DND-41 (cell line): ENCODE data around the gene CACNG8.

Experiments
- ATAC-seq: fragments of 200-7000 bp; cut with Tn5 transposase; 3 replicates; pipeline ENCODE4 v1.9.1; 2021; ENCODE audit warnings: low read depth; ENCODE audit not compliant: insufficient read depth
- DNase-seq: peaks from one replicate; pipeline ENCODE4 v3.0.0-alpha.2; 2020
- H2AFZ ChIP-seq: 2 replicates; pipeline ENCODE4 v1.6.0; 2012; ENCODE audit warnings: low read depth, low read length
- H3K27ac ChIP-seq: 2 replicates; pipeline ENCODE4 v1.5.1; 2012; ENCODE audit warnings: low read length, inconsistent platforms
- H3K27me3 ChIP-seq: fragments of 200-600 bp; sonication (generic); 2 replicates; pipeline ENCODE4 v1.6.0; 2012; ENCODE audit warnings: low read length, mild to moderate bottlenecking, inconsistent platforms; ENCODE audit not compliant: insufficient read depth, poor library complexity
- H3K36me3 ChIP-seq: 2 replicates; pipeline ENCODE4 v1.5.1; 2012; ENCODE audit warnings: low read length, inconsistent platforms; ENCODE audit not compliant: insufficient read depth
- H3K4me1 ChIP-seq: 2 replicates; pipeline ENCODE4 v1.5.1; 2012; ENCODE audit warnings: mild to moderate bottlenecking, low read length; ENCODE audit not compliant: insufficient read depth
- H3K4me2 ChIP-seq: 2 replicates; pipeline ENCODE4 v1.6.0; 2012; ENCODE audit warnings: mild to moderate bottlenecking, moderate library complexity, low read length, inconsistent platforms; ENCODE audit not compliant: insufficient read depth
- H3K4me3 ChIP-seq, 2 experiments: fragments of 200-600 bp in 1 of 2; shearing (Covaris generic) in 1 of 2; 2 replicates each; pipeline ENCODE4 v1.5.1; 2012 to 2016; ENCODE audit warnings: inconsistent platforms in 2 of 2, low read length in 2 of 2, mild to moderate bottlenecking in 2 of 2, low read depth in 1 of 2, moderate library complexity in 1 of 2
- H3K79me2 ChIP-seq: 2 replicates; pipeline ENCODE4 v1.6.0; 2012; ENCODE audit warnings: low read length, inconsistent platforms; ENCODE audit not compliant: insufficient read depth
- H3K9ac ChIP-seq: 2 replicates; pipeline ENCODE4 v1.6.0; 2012; ENCODE audit warnings: low read depth, mild to moderate bottlenecking, inconsistent platforms, low read length, moderate library complexity
- H3K9me3 ChIP-seq: 2 replicates; pipeline ENCODE4 v1.5.1; 2012; ENCODE audit warnings: low read length, moderate library complexity, mild to moderate bottlenecking, inconsistent platforms; ENCODE audit not compliant: insufficient read depth, severe bottlenecking
- H4K20me1 ChIP-seq: 2 replicates; pipeline ENCODE4 v1.6.0; 2012; ENCODE audit warnings: low read length; ENCODE audit not compliant: insufficient read depth
- EZH2 ChIP-seq: IDR thresholded peaks from 3 replicates; pipeline ENCODE4 v1.6.1; 2012; ENCODE audit warnings: borderline replicate concordance, low read depth, mild to moderate bottlenecking, moderate library complexity, low read length, inconsistent platforms; ENCODE audit not compliant: severe bottlenecking
- TF ChIP-seq, protein P1 (sequence below): IDR thresholded peaks from 2 replicates; pipeline ENCODE4 v1.5.1; 2012; ENCODE audit warnings: borderline replicate concordance, low read length, moderate library complexity, mild to moderate bottlenecking; ENCODE audit not compliant: poor library complexity, severe bottlenecking; ENCODE audit errors: extremely low read depth

CACNG8 gene

DNA sequence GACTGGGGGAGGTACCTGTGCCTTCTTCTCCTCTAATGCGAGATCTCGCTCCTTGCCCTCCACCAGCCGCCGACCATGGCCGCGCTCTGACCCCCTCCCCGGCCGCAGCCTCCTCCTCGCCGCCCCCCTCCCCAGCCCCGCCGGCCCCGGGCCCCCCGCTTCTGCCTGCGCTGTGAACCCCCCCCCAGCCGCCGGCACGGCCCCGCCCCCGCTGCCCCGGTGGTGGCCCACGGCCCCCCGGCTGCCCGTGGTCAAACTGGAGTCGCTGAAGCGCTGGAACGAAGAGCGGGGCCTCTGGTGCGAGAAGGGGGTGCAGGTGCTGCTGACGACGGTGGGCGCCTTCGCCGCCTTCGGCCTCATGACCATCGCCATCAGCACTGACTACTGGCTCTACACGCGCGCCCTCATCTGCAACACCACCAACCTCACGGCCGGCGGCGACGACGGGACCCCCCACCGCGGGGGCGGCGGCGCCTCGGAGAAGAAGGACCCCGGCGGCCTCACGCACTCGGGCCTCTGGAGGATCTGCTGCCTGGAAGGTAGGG, at the start of gene CACNG8:
TSS of gene CACNG8 (plus strand) at position 51 of the 545 bp plus-strand sequence.
- no peak within 1 kb of the TSS for H3K27ac ChIP-seq
- H3K9me3 ChIP-seq: no peaks in the 10 kb centered on the region
- no peak within 1 kb of the TSS for H3K9ac ChIP-seq
- no peaks in the 10 kb centered on the region for H4K20me1 ChIP-seq
- TF ChIP-seq, protein P1, sequence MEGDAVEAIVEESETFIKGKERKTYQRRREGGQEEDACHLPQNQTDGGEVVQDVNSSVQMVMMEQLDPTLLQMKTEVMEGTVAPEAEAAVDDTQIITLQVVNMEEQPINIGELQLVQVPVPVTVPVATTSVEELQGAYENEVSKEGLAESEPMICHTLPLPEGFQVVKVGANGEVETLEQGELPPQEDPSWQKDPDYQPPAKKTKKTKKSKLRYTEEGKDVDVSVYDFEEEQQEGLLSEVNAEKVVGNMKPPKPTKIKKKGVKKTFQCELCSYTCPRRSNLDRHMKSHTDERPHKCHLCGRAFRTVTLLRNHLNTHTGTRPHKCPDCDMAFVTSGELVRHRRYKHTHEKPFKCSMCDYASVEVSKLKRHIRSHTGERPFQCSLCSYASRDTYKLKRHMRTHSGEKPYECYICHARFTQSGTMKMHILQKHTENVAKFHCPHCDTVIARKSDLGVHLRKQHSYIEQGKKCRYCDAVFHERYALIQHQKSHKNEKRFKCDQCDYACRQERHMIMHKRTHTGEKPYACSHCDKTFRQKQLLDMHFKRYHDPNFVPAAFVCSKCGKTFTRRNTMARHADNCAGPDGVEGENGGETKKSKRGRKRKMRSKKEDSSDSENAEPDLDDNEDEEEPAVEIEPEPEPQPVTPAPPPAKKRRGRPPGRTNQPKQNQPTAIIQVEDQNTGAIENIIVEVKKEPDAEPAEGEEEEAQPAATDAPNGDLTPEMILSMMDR: no peak
- TF ChIP-seq EZH2: no peak
- no peaks in the 10 kb centered on the region for H3K27me3 ChIP-seq
- H3K79me2 ChIP-seq: no peaks in the 10 kb centered on the region
- H3K4me2 ChIP-seq: no peak within 1 kb of the TSS
- no peak for DNase-seq
- H3K36me3 ChIP-seq: no peaks in the 10 kb centered on the region
- ATAC-seq: no peak
- no peak within 1 kb of the TSS for H2AFZ ChIP-seq
- no peak within 1 kb of the TSS for H3K4me3 ChIP-seq
- H3K4me1 ChIP-seq: no peaks in the 10 kb centered on the region

GRCh38 chr19:53915000-53915399, 47.7 kb upstream of the CACNG8 start:
- Histone ChIP-seq H4K20me1 (no peaks in the 10 kb centered on the region), H3K4me3 (no peak overlapping the region), H3K4me2 (no peak overlapping the region), H3K27me3 (no peaks in the 10 kb centered on the region), H3K79me2 (no peaks in the 10 kb centered on the region), H3K36me3 (no peaks in the 10 kb centered on the region), H3K27ac (no peak overlapping the region), H3K9ac (no peak overlapping the region), H2AFZ (no peak overlapping the region), H3K9me3 (no peaks in the 10 kb centered on the region), H3K4me1 (no peaks in the 10 kb centered on the region)
- ATAC-seq (no peak), DNase-seq (no peak)
- TF ChIP-seq, protein P1: no peak
- TF ChIP-seq EZH2: no peak

DNA sequence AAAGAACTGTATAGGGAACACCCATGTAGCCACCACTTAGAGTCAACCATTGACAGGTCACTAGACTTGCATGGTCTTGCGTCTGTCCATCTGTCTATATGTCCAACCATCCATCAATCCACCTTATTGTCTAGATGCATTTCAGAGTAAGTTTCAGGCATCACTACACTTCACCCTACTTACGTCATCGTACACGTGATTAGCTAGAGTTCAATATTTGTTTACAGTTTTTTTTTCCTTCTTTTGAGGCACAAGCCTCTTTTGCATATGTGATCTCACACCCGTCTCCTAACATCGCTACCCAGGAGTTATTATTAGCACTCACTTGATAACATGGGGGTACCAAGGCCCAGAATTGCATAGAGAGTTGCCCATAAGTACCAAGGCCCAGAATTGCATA, 46.7 kb upstream of the CACNG8 start:
- Histone ChIP-seq H3K79me2 (no peaks in the 10 kb centered on the region), H3K9ac (no peak overlapping the region), H3K4me3 (no peak overlapping the region), H3K4me1 (no peaks in the 10 kb centered on the region), H2AFZ (no peak overlapping the region), H3K36me3 (no peaks in the 10 kb centered on the region), H3K4me2 (no peak overlapping the region), H3K27me3 (no peaks in the 10 kb centered on the region), H4K20me1 (no peaks in the 10 kb centered on the region), H3K27ac (no peak overlapping the region), H3K9me3 (no peaks in the 10 kb centered on the region)
- TF ChIP-seq EZH2: no peak
- TF ChIP-seq, protein P1: no peak
- no peak for ATAC-seq
- DNase-seq: no peak

DNA sequence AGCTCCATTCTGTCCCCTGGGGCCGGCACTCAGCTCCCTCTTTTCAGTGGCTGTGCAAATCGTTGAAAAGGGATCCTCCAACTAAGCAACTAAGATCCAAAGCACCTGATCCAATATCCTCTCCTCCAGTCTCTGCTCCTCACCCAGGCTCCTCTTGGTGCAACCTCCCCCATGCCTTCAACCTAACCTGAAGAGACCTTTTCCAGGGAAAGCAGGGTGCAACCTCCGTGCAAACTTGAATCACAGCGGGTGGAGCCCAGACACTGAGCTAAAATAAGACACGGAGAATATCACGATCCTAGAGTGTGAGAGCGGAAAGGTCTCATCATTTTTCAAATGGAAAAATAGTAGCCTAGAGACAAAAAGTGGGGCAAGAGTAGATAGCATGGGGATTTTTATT, 45.4 kb upstream of the CACNG8 start:
- Histone ChIP-seq H3K36me3 (no peaks in the 10 kb centered on the region), H3K27me3 (no peaks in the 10 kb centered on the region), H2AFZ (no peak overlapping the region), H4K20me1 (no peaks in the 10 kb centered on the region), H3K9ac (no peak overlapping the region), H3K4me2 (no peak overlapping the region), H3K9me3 (no peaks in the 10 kb centered on the region), H3K4me1 (no peaks in the 10 kb centered on the region), H3K27ac (no peak overlapping the region), H3K4me3 (no peak overlapping the region), H3K79me2 (no peaks in the 10 kb centered on the region)
- DNase-seq: no peak
- no peak for ATAC-seq
- no peak for TF ChIP-seq EZH2
- TF ChIP-seq, protein P1: no peak
